GM18517 (cell line): ENCODE results near the gene SLC28A1.

Experiments used
- ATAC-seq: cut with Tn5 transposase; IDR thresholded peaks from one replicate; pipeline ENCODE4 v1.9.1; 2021; ENCODE audit warnings: mild to moderate bottlenecking, moderate library complexity; ENCODE audit not compliant: unreplicated experiment

Gene SLC28A1

GRCh38 chr15:84988909-84989644 is 104.6 kb downstream of the SLC28A1 start:
- ATAC-seq = no peak

DNA sequence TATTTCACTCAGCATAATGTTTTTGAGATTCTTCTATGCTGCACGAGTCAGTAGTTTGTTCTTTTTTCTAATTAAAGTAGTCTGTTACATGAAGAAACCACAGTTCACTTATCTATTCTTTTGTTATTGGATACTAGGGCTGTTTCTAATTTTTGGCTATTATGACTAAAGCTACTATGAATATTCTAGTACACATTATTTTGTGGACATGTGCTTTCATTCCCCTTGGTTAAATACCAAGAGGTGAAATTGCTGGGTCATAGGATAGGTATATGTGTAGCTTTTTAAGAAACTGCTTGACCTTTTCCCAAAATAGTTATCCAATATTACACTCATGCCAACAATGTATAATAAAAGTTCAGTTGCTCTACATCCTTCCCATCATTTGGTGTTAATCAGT is 106.0 kb downstream of the SLC28A1 start:
- no peak for ATAC-seq

DNA sequence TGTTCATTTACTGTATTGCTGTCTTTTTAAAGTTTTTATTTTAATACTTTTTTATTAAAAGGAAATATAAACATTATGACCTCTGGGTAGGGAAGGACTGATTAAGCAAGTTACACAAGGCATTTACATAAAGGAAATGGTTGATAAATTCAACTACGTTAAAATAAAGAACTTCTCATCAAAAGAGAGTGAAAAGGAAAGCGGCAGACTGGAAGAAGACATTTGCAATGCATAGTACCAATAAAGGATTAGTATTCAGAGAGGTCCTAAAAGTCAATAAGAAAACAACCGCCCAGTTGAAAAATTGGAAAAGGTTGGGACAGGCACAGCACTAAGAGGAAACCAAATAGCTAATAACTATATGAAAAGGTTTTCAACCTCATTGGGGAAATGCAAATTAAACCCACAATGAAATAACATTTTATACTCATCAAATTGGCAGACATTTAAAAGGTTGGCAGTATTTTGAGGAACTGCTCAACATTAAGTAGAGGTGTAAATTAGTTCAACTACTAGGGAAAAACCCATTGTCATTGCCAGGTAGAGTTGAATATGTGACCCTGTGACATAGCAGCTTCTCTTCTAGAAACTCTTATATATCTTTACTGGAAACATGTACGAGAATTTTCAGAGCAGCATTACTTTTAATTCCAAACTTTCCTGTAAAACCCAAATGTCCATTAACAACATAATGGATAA is 106.7 kb downstream of the SLC28A1 start:
- no peak for ATAC-seq

DNA sequence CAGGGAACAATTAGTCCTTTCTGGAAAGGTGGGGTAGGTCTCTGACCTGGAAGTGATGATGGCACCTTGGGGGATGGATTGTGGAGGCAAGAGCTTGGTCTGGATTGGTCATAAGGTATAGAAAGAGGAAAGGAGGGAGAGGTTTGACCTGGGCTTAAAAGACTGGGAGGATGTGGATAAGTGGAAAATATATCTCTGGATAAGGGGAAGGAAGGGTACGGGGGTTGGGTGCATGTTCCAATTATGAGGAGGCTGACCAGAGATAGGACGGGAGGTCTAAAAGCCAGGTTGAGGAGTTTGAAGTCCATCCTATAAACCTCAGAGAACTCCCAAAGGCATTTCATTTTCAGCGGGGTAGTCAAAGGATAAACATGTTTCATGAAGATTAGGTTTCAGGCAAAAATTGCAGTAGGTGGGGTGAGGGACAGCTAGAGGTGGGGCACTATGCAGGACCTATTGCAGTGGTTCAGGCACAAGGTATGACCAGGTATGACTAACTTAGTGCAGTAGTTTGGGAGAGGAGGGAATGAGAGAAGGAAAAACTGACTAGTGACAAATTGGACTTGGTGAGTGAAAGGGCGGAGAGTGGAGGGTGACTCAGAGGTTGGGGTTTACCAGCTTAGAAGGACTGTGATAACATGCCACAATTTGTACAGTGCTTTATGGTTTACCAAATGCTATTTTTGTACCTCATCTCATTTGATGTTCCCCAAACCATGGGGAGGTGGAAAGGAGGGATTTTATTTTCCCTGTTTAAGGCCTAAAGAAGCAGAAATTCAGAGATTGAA is 107.9 kb downstream of the SLC28A1 start:
- no peak for ATAC-seq
